WTC11 (cell line): Measurements from ENCODE around the gene HIPK3. TPM values are rescaled to one million over a fixed set of nuclear protein-coding genes. Genes with fewer than 3 reads are reported as not detected.
"Not testable (repeated sequence)": the region's sequence is repeated elsewhere in the genome, so short reads cannot be mapped to it uniquely, and the experiment has no call there.

ENCODE experiments used
- ATAC-seq: fragments of 200-7000 bp; cut with Tn5 transposase; 2 replicates; pipeline ENCODE4 v1.10.0; 2021; ENCODE audit warnings: mild to moderate bottlenecking, moderate library complexity
- CTCF ChIA-PET: fragments of 300-600 bp; sonication (Branson Sonifier 250); formaldehyde crosslinking; loops from one replicate; lab custom pipeline; 2021; ENCODE audit warnings: antibody characterized with exemption; lab: Charles Lee
- POLR2A ChIA-PET: fragments of 350-600 bp; sonication (Branson Sonifier 250); formaldehyde crosslinking; loops from one replicate; lab custom pipeline; 2021; ENCODE audit warnings: antibody characterized with exemption; lab: Charles Lee
- DNase-seq: peaks from one replicate; pipeline ENCODE4 v3.0.0; 2021; ENCODE audit warnings: low spot score
- H3K27ac Mint-ChIP-seq: 2 replicates; pipeline ENCODE4 v1.8.0; 2021; ENCODE audit warnings: mixed read lengths
- H3K27me3 Mint-ChIP-seq: 2 replicates; pipeline ENCODE4 v1.8.0; 2021; ENCODE audit warnings: low read depth, mild to moderate bottlenecking, moderate library complexity, mixed read lengths
- H3K36me3 Mint-ChIP-seq: 2 replicates; pipeline ENCODE4 v1.8.0; 2021; ENCODE audit warnings: mixed read lengths
- H3K4me1 Mint-ChIP-seq: 2 replicates; pipeline ENCODE4 v1.8.0; 2022; ENCODE audit warnings: mixed read lengths
- H3K4me3 Mint-ChIP-seq: 2 replicates; pipeline ENCODE4 v1.8.0; 2021; ENCODE audit warnings: mild to moderate bottlenecking, moderate library complexity, mixed read lengths
- H3K9me3 Mint-ChIP-seq: 2 replicates; pipeline ENCODE4 v1.8.0; 2021; ENCODE audit warnings: mixed read lengths
- NFATC4 ChIP-seq: fragments of 250-450 bp; sonication (Bioruptor Pico); IDR thresholded peaks from 2 replicates; pipeline ENCODE4 v1.9.0; 2021; ENCODE audit warnings: mild to moderate bottlenecking
- NR2C2 ChIP-seq: sonication (generic); formaldehyde crosslinking; IDR thresholded peaks from 2 replicates; pipeline ENCODE4 v1.8.0; 2022; ENCODE audit warnings: mild to moderate bottlenecking, missing genetic modification reagents
- PRDM15 ChIP-seq: sonication (generic); formaldehyde crosslinking; IDR thresholded peaks from 2 replicates; pipeline ENCODE4 v1.8.0; 2022; ENCODE audit warnings: missing genetic modification reagents
- PREB ChIP-seq: sonication (generic); formaldehyde crosslinking; IDR thresholded peaks from 2 replicates; pipeline ENCODE4 v1.8.1; 2022; ENCODE audit warnings: mild to moderate bottlenecking, missing genetic modification reagents, moderate library complexity, borderline replicate concordance
- SMAD4 ChIP-seq: sonication (generic); formaldehyde crosslinking; IDR thresholded peaks from 2 replicates; pipeline ENCODE4 v1.8.0; 2022; ENCODE audit warnings: mild to moderate bottlenecking, missing genetic modification reagents
- SOX15 ChIP-seq: fragments of 250-450 bp; sonication (Bioruptor Pico); IDR thresholded peaks from 2 replicates; pipeline ENCODE4 v1.9.0; 2021; ENCODE audit warnings: mild to moderate bottlenecking
- TCF7 ChIP-seq: sonication (generic); formaldehyde crosslinking; IDR thresholded peaks from 2 replicates; pipeline ENCODE4 v1.8.0; 2022; ENCODE audit warnings: mild to moderate bottlenecking, low read depth, missing genetic modification reagents, moderate library complexity
- TEAD1 ChIP-seq: sonication (generic); formaldehyde crosslinking; IDR thresholded peaks from 2 replicates; pipeline ENCODE4 v1.8.0; 2022; ENCODE audit warnings: mild to moderate bottlenecking, missing genetic modification reagents
- TP53 ChIP-seq: sonication (generic); formaldehyde crosslinking; IDR thresholded peaks from 2 replicates; pipeline ENCODE4 v1.8.1; 2023; ENCODE audit warnings: mild to moderate bottlenecking, missing genetic modification reagents
- ZNF671 ChIP-seq: fragments of 250-450 bp; sonication (Bioruptor Pico); IDR thresholded peaks from 2 replicates; pipeline ENCODE4 v1.8.0; 2021; ENCODE audit warnings: mild to moderate bottlenecking
- ZSCAN18 ChIP-seq: fragments of 250-450 bp; sonication (Bioruptor Pico); IDR thresholded peaks from 2 replicates; pipeline ENCODE4 v2.1.2; 2022; ENCODE audit warnings: mild to moderate bottlenecking, moderate library complexity
- total RNA-seq: library from RNA; stranded (reverse); gene quantifications from 3 replicates; pipeline ENCODE4 v1.2.3, GENCODE V29; 2021
- TF ChIP-seq, protein P1 (sequence below): fragments of 250-450 bp; sonication (Bioruptor Pico); IDR thresholded peaks from 2 replicates; pipeline ENCODE4 v1.9.0; 2021; ENCODE audit warnings: mild to moderate bottlenecking
- TF ChIP-seq, protein P2 (sequence below): sonication (generic); formaldehyde crosslinking; IDR thresholded peaks from 2 replicates; pipeline ENCODE4 v1.8.1; 2022; ENCODE audit warnings: missing genetic modification reagents, borderline replicate concordance
- TF ChIP-seq, protein P3 (sequence below): sonication (generic); formaldehyde crosslinking; IDR thresholded peaks from 2 replicates; pipeline ENCODE4 v1.8.1; 2023; ENCODE audit warnings: mild to moderate bottlenecking, missing genetic modification reagents, borderline replicate concordance
- TF ChIP-seq, protein P4 (sequence below): fragments of 250-450 bp; sonication (Bioruptor Pico); IDR thresholded peaks from 2 replicates; pipeline ENCODE4 v1.8.0; 2021; ENCODE audit warnings: mild to moderate bottlenecking
- TF ChIP-seq, protein P5 (sequence below): sonication (generic); formaldehyde crosslinking; IDR thresholded peaks from 2 replicates; pipeline ENCODE4 v1.8.0; 2023; ENCODE audit warnings: missing genetic modification reagents

HIPK3 gene
- total RNA-seq, 1 experiment from 2014 or later: 24.1 TPM

GRCh38 chr11:33214767-33215166 lies 42.4 kb upstream of the HIPK3 start (continued):
- TF ChIP-seq ZSCAN18: no peak
- TF ChIP-seq, protein P1, sequence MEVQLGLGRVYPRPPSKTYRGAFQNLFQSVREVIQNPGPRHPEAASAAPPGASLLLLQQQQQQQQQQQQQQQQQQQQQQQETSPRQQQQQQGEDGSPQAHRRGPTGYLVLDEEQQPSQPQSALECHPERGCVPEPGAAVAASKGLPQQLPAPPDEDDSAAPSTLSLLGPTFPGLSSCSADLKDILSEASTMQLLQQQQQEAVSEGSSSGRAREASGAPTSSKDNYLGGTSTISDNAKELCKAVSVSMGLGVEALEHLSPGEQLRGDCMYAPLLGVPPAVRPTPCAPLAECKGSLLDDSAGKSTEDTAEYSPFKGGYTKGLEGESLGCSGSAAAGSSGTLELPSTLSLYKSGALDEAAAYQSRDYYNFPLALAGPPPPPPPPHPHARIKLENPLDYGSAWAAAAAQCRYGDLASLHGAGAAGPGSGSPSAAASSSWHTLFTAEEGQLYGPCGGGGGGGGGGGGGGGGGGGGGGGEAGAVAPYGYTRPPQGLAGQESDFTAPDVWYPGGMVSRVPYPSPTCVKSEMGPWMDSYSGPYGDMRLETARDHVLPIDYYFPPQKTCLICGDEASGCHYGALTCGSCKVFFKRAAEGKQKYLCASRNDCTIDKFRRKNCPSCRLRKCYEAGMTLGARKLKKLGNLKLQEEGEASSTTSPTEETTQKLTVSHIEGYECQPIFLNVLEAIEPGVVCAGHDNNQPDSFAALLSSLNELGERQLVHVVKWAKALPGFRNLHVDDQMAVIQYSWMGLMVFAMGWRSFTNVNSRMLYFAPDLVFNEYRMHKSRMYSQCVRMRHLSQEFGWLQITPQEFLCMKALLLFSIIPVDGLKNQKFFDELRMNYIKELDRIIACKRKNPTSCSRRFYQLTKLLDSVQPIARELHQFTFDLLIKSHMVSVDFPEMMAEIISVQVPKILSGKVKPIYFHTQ (CRISPR knock-in tag): no peak
- TF ChIP-seq NFATC4 (CRISPR knock-in tag): no peak

GRCh38 chr11:33216676-33217075 lies 40.5 kb upstream of the HIPK3 start:
- H3K9me3 Mint-ChIP-seq, POLR2A ChIA-PET, H3K4me3 Mint-ChIP-seq, H3K27me3 Mint-ChIP-seq, ATAC-seq, H3K4me1 Mint-ChIP-seq, H3K27ac Mint-ChIP-seq, CTCF ChIA-PET, H3K36me3 Mint-ChIP-seq, DNase-seq: not testable (repeated sequence)

- Mint-ChIP-seq H3K4me3 (no peak overlapping the region), H3K4me1 (no peaks in the 10 kb centered on the region), H3K9me3 (no peaks in the 10 kb centered on the region), H3K27me3 (no peaks in the 10 kb centered on the region), H3K27ac (no peak overlapping the region), H3K36me3 (no peaks in the 10 kb centered on the region)
- POLR2A ChIA-PET: no interaction called here
- DNase-seq (no peak), ATAC-seq (no peak)
- CTCF ChIA-PET: no interaction called here
- TF ChIP-seq, protein P2, sequence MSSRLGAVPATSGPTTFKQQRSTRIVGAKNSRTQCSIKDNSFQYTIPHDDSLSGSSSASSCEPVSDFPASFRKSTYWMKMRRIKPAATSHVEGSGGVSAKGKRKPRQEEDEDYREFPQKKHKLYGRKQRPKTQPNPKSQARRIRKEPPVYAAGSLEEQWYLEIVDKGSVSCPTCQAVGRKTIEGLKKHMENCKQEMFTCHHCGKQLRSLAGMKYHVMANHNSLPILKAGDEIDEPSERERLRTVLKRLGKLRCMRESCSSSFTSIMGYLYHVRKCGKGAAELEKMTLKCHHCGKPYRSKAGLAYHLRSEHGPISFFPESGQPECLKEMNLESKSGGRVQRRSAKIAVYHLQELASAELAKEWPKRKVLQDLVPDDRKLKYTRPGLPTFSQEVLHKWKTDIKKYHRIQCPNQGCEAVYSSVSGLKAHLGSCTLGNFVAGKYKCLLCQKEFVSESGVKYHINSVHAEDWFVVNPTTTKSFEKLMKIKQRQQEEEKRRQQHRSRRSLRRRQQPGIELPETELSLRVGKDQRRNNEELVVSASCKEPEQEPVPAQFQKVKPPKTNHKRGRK: no peak
- TF ChIP-seq, protein P3, sequence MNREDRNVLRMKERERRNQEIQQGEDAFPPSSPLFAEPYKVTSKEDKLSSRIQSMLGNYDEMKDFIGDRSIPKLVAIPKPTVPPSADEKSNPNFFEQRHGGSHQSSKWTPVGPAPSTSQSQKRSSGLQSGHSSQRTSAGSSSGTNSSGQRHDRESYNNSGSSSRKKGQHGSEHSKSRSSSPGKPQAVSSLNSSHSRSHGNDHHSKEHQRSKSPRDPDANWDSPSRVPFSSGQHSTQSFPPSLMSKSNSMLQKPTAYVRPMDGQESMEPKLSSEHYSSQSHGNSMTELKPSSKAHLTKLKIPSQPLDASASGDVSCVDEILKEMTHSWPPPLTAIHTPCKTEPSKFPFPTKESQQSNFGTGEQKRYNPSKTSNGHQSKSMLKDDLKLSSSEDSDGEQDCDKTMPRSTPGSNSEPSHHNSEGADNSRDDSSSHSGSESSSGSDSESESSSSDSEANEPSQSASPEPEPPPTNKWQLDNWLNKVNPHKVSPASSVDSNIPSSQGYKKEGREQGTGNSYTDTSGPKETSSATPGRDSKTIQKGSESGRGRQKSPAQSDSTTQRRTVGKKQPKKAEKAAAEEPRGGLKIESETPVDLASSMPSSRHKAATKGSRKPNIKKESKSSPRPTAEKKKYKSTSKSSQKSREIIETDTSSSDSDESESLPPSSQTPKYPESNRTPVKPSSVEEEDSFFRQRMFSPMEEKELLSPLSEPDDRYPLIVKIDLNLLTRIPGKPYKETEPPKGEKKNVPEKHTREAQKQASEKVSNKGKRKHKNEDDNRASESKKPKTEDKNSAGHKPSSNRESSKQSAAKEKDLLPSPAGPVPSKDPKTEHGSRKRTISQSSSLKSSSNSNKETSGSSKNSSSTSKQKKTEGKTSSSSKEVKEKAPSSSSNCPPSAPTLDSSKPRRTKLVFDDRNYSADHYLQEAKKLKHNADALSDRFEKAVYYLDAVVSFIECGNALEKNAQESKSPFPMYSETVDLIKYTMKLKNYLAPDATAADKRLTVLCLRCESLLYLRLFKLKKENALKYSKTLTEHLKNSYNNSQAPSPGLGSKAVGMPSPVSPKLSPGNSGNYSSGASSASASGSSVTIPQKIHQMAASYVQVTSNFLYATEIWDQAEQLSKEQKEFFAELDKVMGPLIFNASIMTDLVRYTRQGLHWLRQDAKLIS (CRISPR knock-in tag): no peak
- TF ChIP-seq TEAD1 (CRISPR knock-in tag) (no peak), SMAD4 (CRISPR knock-in tag) (no peak), SOX15 (CRISPR knock-in tag) (no peak), PREB (CRISPR knock-in tag) (no peak), TP53 (CRISPR knock-in tag) (no peak), TCF7 (CRISPR knock-in tag) (no peak), PRDM15 (no peak), ZNF671 (no peak), NR2C2 (CRISPR knock-in tag) (no peak)
- TF ChIP-seq, protein P4, sequence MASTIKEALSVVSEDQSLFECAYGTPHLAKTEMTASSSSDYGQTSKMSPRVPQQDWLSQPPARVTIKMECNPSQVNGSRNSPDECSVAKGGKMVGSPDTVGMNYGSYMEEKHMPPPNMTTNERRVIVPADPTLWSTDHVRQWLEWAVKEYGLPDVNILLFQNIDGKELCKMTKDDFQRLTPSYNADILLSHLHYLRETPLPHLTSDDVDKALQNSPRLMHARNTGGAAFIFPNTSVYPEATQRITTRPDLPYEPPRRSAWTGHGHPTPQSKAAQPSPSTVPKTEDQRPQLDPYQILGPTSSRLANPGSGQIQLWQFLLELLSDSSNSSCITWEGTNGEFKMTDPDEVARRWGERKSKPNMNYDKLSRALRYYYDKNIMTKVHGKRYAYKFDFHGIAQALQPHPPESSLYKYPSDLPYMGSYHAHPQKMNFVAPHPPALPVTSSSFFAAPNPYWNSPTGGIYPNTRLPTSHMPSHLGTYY (CRISPR knock-in tag): no peak
- TF ChIP-seq, protein P5, sequence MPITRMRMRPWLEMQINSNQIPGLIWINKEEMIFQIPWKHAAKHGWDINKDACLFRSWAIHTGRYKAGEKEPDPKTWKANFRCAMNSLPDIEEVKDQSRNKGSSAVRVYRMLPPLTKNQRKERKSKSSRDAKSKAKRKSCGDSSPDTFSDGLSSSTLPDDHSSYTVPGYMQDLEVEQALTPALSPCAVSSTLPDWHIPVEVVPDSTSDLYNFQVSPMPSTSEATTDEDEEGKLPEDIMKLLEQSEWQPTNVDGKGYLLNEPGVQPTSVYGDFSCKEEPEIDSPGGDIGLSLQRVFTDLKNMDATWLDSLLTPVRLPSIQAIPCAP (CRISPR knock-in tag): no peak
Observed at GRCh38 chr11:33222052-33222750, 35.0 kb upstream of the HIPK3 start.
